Endodermal cell (in vitro differentiated cells): ENCODE data around the gene TSHZ3. TPM values are rescaled to one million over a fixed set of nuclear protein-coding genes. Genes with fewer than 3 reads are reported as not detected.

Experiments used
- DNase-seq: peaks from one replicate; pipeline ENCODE4 v3.0.0-alpha.2; 2017
- H3K27ac ChIP-seq: 2 replicates; pipeline ENCODE4 v1.5.1; 2013; ENCODE audit warnings: mild to moderate bottlenecking, low read depth, low read length, moderate library complexity
- H3K27me3 ChIP-seq: 2 replicates; pipeline ENCODE4 v1.6.1; 2013; ENCODE audit warnings: mild to moderate bottlenecking, low read length, moderate library complexity; ENCODE audit not compliant: insufficient read depth, control insufficient read depth, poor library complexity, severe bottlenecking
- H3K36me3 ChIP-seq: 2 replicates; pipeline ENCODE4 v1.7.0; 2013; ENCODE audit warnings: mild to moderate bottlenecking, low read length, moderate library complexity; ENCODE audit not compliant: control insufficient read depth, insufficient read depth
- H3K4me1 ChIP-seq: one replicate; pipeline ENCODE4 v1.7.0; 2013; ENCODE audit warnings: low read length; ENCODE audit not compliant: control insufficient read depth, insufficient read depth
- H3K4me3 ChIP-seq: 2 replicates; pipeline ENCODE4 v1.5.1; 2013; ENCODE audit warnings: mild to moderate bottlenecking, low read length, moderate library complexity
- H3K9ac ChIP-seq: 2 replicates; pipeline ENCODE4 v1.6.1; 2013; ENCODE audit warnings: mild to moderate bottlenecking, low read length, moderate library complexity; ENCODE audit not compliant: poor library complexity, severe bottlenecking; ENCODE audit errors: extremely low read depth
- H3K9me3 ChIP-seq: 2 replicates; pipeline ENCODE4 v1.6.1; 2013; ENCODE audit warnings: mild to moderate bottlenecking, low read length, moderate library complexity; ENCODE audit not compliant: control insufficient read depth
- H3K27ac Mint-ChIP-seq: 2 replicates; pipeline ENCODE4 v1.8.0; 2020; ENCODE audit warnings: mixed read lengths
- H3K27me3 Mint-ChIP-seq: 2 replicates; pipeline ENCODE4 v1.8.0; 2021; ENCODE audit warnings: mild to moderate bottlenecking, mixed read lengths; ENCODE audit not compliant: insufficient read depth
- H3K36me3 Mint-ChIP-seq: 2 replicates; pipeline ENCODE4 v1.8.0; 2020; ENCODE audit warnings: low read depth, mixed read lengths
- H3K4me1 Mint-ChIP-seq: 2 replicates; pipeline ENCODE4 v1.8.0; 2020; ENCODE audit warnings: mixed read lengths
- H3K4me3 Mint-ChIP-seq: 2 replicates; pipeline ENCODE4 v1.8.0; 2020; ENCODE audit warnings: mild to moderate bottlenecking, moderate library complexity, mixed read lengths
- H3K9me3 Mint-ChIP-seq: 2 replicates; pipeline ENCODE4 v1.8.0; 2020; ENCODE audit warnings: mild to moderate bottlenecking, mixed read lengths
- WGBS, 2 experiments: methylation state at CpG; one replicate each; pipeline versions ENCODE4 v1.1.5 to v1.1.7; 2013; ENCODE audit warnings: missing lambda C conversion rate in 2 of 2, mixed read lengths in 1 of 2; ENCODE audit not compliant: insufficient coverage in 1 of 2, insufficient read length in 1 of 2; 5-methylcytosine and 5-hydroxymethylcytosine counted together
- total RNA-seq, 2 donors: library from RNA; stranded (reverse); fragmentation: NEBNext Ultra II Directional in 1 of 2; extraction: Animal tissue kit (Norgen Biotek cat#: 25700) in 1 of 2; gene quantifications; 2 replicates in 1 of 2; 3 replicates in 1 of 2; pipeline ENCODE4 v1.2.1, GENCODE V29; 2021
- TF ChIP-seq, protein P1 (sequence below): fragments of 200-600 bp; sonication (generic); conservative IDR thresholded peaks from 2 replicates; pipeline ENCODE4 v1.5.0; 2021; ENCODE audit warnings: antibody characterized with exemption, mild to moderate bottlenecking

The TSHZ3 gene
- total RNA-seq, 2 donors from 2014 or later = 0.84 to 2.1 TPM

DNA sequence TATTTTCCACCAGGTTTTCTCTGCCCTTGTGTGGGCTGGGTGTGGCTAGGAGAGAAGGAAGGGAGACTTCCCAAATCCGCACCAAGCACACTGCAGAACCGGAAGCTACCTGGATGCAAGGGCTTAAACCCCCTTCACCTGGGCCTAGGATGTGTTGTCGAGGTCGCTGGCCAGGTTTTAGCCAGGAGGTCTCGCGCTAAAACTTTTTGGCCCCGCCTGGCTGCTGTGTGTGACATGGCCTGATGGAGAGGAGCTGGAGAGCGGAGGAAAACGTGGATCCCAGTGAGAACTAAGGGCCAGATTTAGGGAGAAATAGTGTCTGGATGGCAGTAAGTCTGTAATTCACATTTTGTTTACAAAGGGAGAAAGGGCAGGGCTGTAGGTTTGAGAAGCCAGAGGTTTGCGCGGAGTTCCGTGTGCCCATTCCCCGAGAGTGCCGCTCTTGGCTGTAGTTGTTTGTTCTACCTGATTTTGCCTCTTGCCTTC is 3.1 kb upstream of the TSHZ3 start:
- no peaks in the 10 kb centered on the region for H3K36me3 Mint-ChIP-seq
- peak overlapping the region; percentile 71 for H3K4me3 Mint-ChIP-seq
- Histone ChIP-seq H3K36me3 (no peaks in the 10 kb centered on the region), H3K4me1 (peaks cover 8% of the 10 kb centered on the region), H3K4me3 (peak overlapping the region; percentile 51), H3K9ac (no peak overlapping the region), H3K27me3 (peaks cover 84% of the 10 kb centered on the region), H3K9me3 (no peaks in the 10 kb centered on the region), H3K27ac (no peak overlapping the region)
- peaks cover 82% of the 10 kb centered on the region for H3K27me3 Mint-ChIP-seq
- DNase-seq = peak; percentile 64
- no peaks in the 10 kb centered on the region for H3K9me3 Mint-ChIP-seq
- H3K4me1 Mint-ChIP-seq = peaks cover 52% of the 10 kb centered on the region
- WGBS, 2 experiments = 0 to 8% methylated on average over 2 to 14 of the region's 14 CpGs
- TF ChIP-seq, protein P1, sequence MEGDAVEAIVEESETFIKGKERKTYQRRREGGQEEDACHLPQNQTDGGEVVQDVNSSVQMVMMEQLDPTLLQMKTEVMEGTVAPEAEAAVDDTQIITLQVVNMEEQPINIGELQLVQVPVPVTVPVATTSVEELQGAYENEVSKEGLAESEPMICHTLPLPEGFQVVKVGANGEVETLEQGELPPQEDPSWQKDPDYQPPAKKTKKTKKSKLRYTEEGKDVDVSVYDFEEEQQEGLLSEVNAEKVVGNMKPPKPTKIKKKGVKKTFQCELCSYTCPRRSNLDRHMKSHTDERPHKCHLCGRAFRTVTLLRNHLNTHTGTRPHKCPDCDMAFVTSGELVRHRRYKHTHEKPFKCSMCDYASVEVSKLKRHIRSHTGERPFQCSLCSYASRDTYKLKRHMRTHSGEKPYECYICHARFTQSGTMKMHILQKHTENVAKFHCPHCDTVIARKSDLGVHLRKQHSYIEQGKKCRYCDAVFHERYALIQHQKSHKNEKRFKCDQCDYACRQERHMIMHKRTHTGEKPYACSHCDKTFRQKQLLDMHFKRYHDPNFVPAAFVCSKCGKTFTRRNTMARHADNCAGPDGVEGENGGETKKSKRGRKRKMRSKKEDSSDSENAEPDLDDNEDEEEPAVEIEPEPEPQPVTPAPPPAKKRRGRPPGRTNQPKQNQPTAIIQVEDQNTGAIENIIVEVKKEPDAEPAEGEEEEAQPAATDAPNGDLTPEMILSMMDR = no peak
- no peak overlapping the region for H3K27ac Mint-ChIP-seq

GRCh38 chr19:31351855-31352195 is 2.6 kb upstream of the TSHZ3 start:
- TF ChIP-seq, protein P1 = no peak
- Histone ChIP-seq H3K4me3 (peak overlapping the region; percentile 82), H3K27me3 (peaks cover 84% of the 10 kb centered on the region), H3K27ac (no peak overlapping the region), H3K9ac (no peak overlapping the region), H3K4me1 (peaks cover 8% of the 10 kb centered on the region), H3K36me3 (no peaks in the 10 kb centered on the region), H3K9me3 (no peaks in the 10 kb centered on the region)
- Mint-ChIP-seq H3K9me3 (no peaks in the 10 kb centered on the region), H3K4me3 (peak overlapping the region; percentile 71), H3K27me3 (peaks cover 81% of the 10 kb centered on the region), H3K27ac (no peak overlapping the region), H3K4me1 (peaks cover 54% of the 10 kb centered on the region), H3K36me3 (no peaks in the 10 kb centered on the region)
- DNase-seq = peak; percentile 71
- 3 to 4% methylated on average over 8 to 29 of the region's 29 CpGs for WGBS, 2 experiments

DNA sequence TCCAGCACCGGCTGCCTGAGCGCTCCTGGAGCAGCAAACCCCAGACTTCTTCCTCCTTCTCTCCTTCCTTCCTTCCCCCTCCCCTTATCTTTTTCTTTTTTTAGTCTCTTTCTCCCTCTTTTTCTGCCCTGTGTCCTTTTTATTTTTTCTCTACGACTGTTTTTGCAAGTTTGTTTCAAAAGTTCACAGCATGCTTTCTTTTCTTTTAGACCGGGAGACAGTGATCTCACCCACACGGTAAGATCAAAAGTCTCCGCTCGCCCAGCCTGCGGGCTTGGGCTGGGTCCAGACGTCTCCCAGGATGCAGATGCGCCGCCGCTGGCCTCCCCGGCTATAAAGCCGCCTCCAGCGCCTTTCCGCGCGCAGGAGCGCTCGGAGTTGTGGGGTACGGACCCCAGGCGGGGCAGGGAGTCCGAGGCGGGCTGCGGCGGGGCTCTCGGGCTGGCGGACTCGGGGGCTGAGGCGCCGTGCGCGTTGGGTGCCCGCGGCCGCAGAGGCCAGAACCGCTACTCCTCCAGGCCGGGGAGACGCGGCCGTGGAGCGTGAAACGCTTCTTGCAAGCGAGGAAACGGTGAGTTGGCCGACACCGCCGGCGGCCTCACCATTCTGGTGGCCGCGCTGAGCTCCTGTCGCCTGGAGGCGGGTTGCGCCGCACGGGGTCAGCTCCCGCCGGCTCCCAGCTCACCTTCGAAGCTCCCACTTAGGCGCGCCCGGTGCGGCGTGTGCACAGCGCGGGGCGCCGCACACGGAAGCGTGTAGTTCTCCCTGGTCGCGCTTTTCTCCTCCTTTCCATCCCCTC is 2.0 kb upstream of the TSHZ3 start:
- H3K4me3 ChIP-seq = peak overlapping the region; percentile 82
- no peaks in the 10 kb centered on the region for H3K9me3 ChIP-seq
- H3K27me3 ChIP-seq = peaks cover 84% of the 10 kb centered on the region
- TF ChIP-seq, protein P1 = no peak
- Mint-ChIP-seq H3K36me3 (no peaks in the 10 kb centered on the region), H3K4me3 (peak overlapping the region; percentile 71), H3K27me3 (peaks cover 81% of the 10 kb centered on the region), H3K4me1 (peaks cover 49% of the 10 kb centered on the region), H3K27ac (no peak overlapping the region), H3K9me3 (no peaks in the 10 kb centered on the region)
- H3K36me3 ChIP-seq = no peaks in the 10 kb centered on the region
- WGBS, 2 experiments = 0% methylated on average over 15 to 72 of the region's 72 CpGs
- no peak overlapping the region for H3K27ac ChIP-seq
- peak; percentile 73 for DNase-seq
- H3K4me1 ChIP-seq = peaks cover 8% of the 10 kb centered on the region
- H3K9ac ChIP-seq = no peak overlapping the region
